Fibroblast of lung (primary cell): Measurements from ENCODE around the gene HESX1. TPM values are rescaled to one million over a fixed set of nuclear protein-coding genes. Genes with fewer than 3 reads are reported as not detected.

Experiments used
- DNase-seq, 2 donors: peaks; one replicate each; pipeline versions ENCODE4 v3.0.0 to v3.0.0-alpha.2; 2010; ENCODE audit warnings: low read depth in 2 of 2
- H2AFZ ChIP-seq: 2 replicates; pipeline ENCODE4 v1.5.1; 2012; ENCODE audit warnings: low read length, control low read depth, inconsistent platforms
- H3K27ac ChIP-seq: 2 replicates; pipeline ENCODE4 v1.5.1; 2011; ENCODE audit warnings: low read length, control low read depth; ENCODE audit not compliant: insufficient read depth
- H3K27me3 ChIP-seq: 2 replicates; pipeline ENCODE4 v1.5.1; 2011; ENCODE audit warnings: mild to moderate bottlenecking, low read length; ENCODE audit not compliant: control insufficient read depth, insufficient read depth
- H3K36me3 ChIP-seq: 2 replicates; pipeline ENCODE4 v1.5.1; 2011; ENCODE audit warnings: low read length; ENCODE audit not compliant: control insufficient read depth, insufficient read depth
- H3K4me1 ChIP-seq: 2 replicates; pipeline ENCODE4 v1.5.1; 2011; ENCODE audit warnings: low read length; ENCODE audit not compliant: control insufficient read depth, insufficient read depth; ENCODE audit errors: extremely low read depth
- H3K4me2 ChIP-seq: 2 replicates; pipeline ENCODE4 v1.5.1; 2011; ENCODE audit warnings: low read length, control low read depth; ENCODE audit not compliant: insufficient read depth; ENCODE audit errors: extremely low read depth
- H3K4me3 ChIP-seq, 4 experiments: fragments of 200-600 bp in 1 of 4; sonication (generic) in 1 of 4; replicated peaks in 1 of 4; 2 replicates each; pipeline ENCODE4 v1.5.1; 2011 to 2016; ENCODE audit warnings: low read length in 4 of 4, low read depth in 3 of 4, mild to moderate bottlenecking in 3 of 4, control low read depth in 2 of 4, inconsistent platforms in 1 of 4, mixed read lengths in 1 of 4; ENCODE audit not compliant: insufficient read depth in 1 of 4; ENCODE audit errors: control extremely low read depth in 1 of 4
- H3K79me2 ChIP-seq: 2 replicates; pipeline ENCODE4 v1.5.1; 2012; ENCODE audit warnings: mild to moderate bottlenecking, low read length, inconsistent platforms; ENCODE audit not compliant: control insufficient read depth, insufficient read depth
- H3K9ac ChIP-seq: 2 replicates; pipeline ENCODE4 v1.5.1; 2011; ENCODE audit warnings: mild to moderate bottlenecking, low read length, control low read depth; ENCODE audit not compliant: insufficient read depth
- H3K9me3 ChIP-seq: 2 replicates; pipeline ENCODE4 v1.5.1; 2012; ENCODE audit warnings: low read depth, low read length; ENCODE audit not compliant: control insufficient read depth, insufficient read depth
- H4K20me1 ChIP-seq: 2 replicates; pipeline ENCODE4 v1.5.1; 2011; ENCODE audit warnings: low read length; ENCODE audit not compliant: control insufficient read depth, insufficient read depth; ENCODE audit errors: extremely low read depth
- CTCF ChIP-seq, 2 donors: IDR thresholded peaks in 1 of 2; conservative IDR thresholded peaks in 1 of 2; 1 replicate in 1 of 2; 2 replicates in 1 of 2; pipeline ENCODE4 v1.5.1; 2011 to 2012; ENCODE audit warnings: low read length in 2 of 2, control low read depth in 1 of 2, inconsistent platforms in 1 of 2, low read depth in 1 of 2, mild to moderate bottlenecking in 1 of 2
- EZH2 ChIP-seq: IDR thresholded peaks from 2 replicates; pipeline ENCODE4 v1.5.1; 2012; ENCODE audit warnings: low read length, control low read depth, mild to moderate bottlenecking; ENCODE audit errors: missing control alignments
- polyA plus RNA-seq, 2 donors: library from polyadenylated mRNA; depleted of rRNA in 1 of 2; stranded (reverse) in 1 of 2; unstranded in 1 of 2; fragments of >200 nt; gene quantifications; 2 replicates each; pipeline ENCODE4 v1.2.1, GENCODE V29; 2011 to 2012; ENCODE audit warnings: missing spikeins in 1 of 2
- total RNA-seq: library from RNA; depleted of rRNA; stranded (reverse); fragments of >200 nt; gene quantifications from 2 replicates; pipeline ENCODE4 v1.2.1, GENCODE V29; 2014

Gene HESX1
- total and polyA plus RNA-seq, 2 donors (not counting 1 experiment from before 2014, with no cell fraction given) = 0.64 to 0.99 TPM

GRCh38 chr3:57164217-57164656, 35.5 kb downstream of the HESX1 start:
- H3K36me3 ChIP-seq = no peaks in the 10 kb centered on the region
- H3K27ac ChIP-seq = no peak overlapping the region
- no peaks in the 10 kb centered on the region for H3K79me2 ChIP-seq
- peak overlapping the region; percentile 18 for H2AFZ ChIP-seq
- H3K9me3 ChIP-seq = no peaks in the 10 kb centered on the region
- TF ChIP-seq CTCF (conservative IDR thresholded peaks at IDR 0.05 in 1 of 2, IDR thresholded peaks at IDR 0.05 in 1 of 2; ENCODE audit: low read depth in 1 of 2, low read length in 2 of 2) = no peak
- TF ChIP-seq EZH2 = peak; percentile 69
- H3K9ac ChIP-seq = no peak overlapping the region
- H3K4me1 ChIP-seq = peaks cover 2% of the 10 kb centered on the region
- peak; percentile 40 to 47 for DNase-seq
- no peaks in the 10 kb centered on the region for H4K20me1 ChIP-seq
- peak overlapping the region; percentile 81 for H3K4me2 ChIP-seq
- H3K4me3 ChIP-seq = peak overlapping the region; percentile 43 to 64 (median 56)
- peaks cover 13% of the 10 kb centered on the region for H3K27me3 ChIP-seq

- Histone ChIP-seq H3K27me3 (peaks cover 13% of the 10 kb centered on the region), H4K20me1 (no peaks in the 10 kb centered on the region), H2AFZ (no peak overlapping the region), H3K27ac (no peak overlapping the region), H3K9me3 (no peaks in the 10 kb centered on the region), H3K9ac (no peak overlapping the region), H3K4me2 (peak overlapping the region; percentile 81), H3K4me1 (peaks cover 2% of the 10 kb centered on the region), H3K79me2 (no peaks in the 10 kb centered on the region), H3K4me3 (peak overlapping the region in 1 of 4 experiments; percentile 64), H3K36me3 (no peaks in the 10 kb centered on the region)
- TF ChIP-seq CTCF (conservative IDR thresholded peaks at IDR 0.05 in 1 of 2, IDR thresholded peaks at IDR 0.05 in 1 of 2; ENCODE audit: low read depth in 1 of 2, low read length in 2 of 2) (no peak), EZH2 (no peak)
- DNase-seq = no peak
Measured at GRCh38 chr3:57163751-57164150, 36.0 kb downstream of the HESX1 start.

DNA sequence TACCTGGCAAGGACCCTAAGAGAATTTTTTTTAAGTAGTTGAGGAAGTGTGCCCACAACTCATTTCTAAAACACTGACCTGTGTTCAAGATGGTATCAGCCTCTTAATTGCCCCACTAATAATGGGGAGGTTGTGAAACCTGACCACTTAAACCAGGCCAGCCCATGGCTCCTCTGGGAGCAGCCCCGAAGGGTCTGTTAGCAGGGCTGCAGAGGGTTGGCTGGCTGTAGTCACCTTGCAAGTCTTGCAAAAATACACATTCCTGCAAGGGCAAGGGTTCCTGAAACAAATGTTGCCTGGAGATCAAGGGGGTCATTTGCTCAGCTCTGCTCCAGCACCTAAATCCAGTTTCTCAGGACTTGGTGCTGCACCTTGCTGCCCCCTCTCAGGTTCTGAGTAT, 37.9 kb downstream of the HESX1 start:
- Histone ChIP-seq H3K27ac (no peak overlapping the region), H2AFZ (no peak overlapping the region), H3K27me3 (peaks cover 2% of the 10 kb centered on the region), H3K79me2 (no peaks in the 10 kb centered on the region), H4K20me1 (no peaks in the 10 kb centered on the region), H3K4me3 (no peak overlapping the region), H3K4me1 (peaks cover 2% of the 10 kb centered on the region), H3K36me3 (no peaks in the 10 kb centered on the region), H3K9me3 (no peaks in the 10 kb centered on the region), H3K9ac (no peak overlapping the region), H3K4me2 (no peak overlapping the region)
- DNase-seq = no peak
- TF ChIP-seq CTCF (conservative IDR thresholded peaks at IDR 0.05 in 1 of 2, IDR thresholded peaks at IDR 0.05 in 1 of 2; ENCODE audit: low read depth in 1 of 2, low read length in 2 of 2) = no peak
- TF ChIP-seq EZH2 = peak; percentile 30
